Gastrocnemius medialis (tissue), 4 donors: ENCODE results near the gene SMIM43.

Experiments used
- POLR2A ChIP-seq, 2 donors: fragments of 450-650 bp; IDR thresholded peaks; one replicate each; pipeline ENCODE4 v1.6.1; 2017; ENCODE audit warnings: antibody characterized with exemption in 2 of 2, mild to moderate bottlenecking in 2 of 2, moderate library complexity in 2 of 2
- TF ChIP-seq, protein P1 (sequence below), 5 experiments: fragments of 450-650 bp in 3 of 5; fragments of 200-600 bp in 2 of 5; sonication (generic) in 2 of 5; IDR thresholded peaks in 4 of 5; conservative IDR thresholded peaks in 1 of 5; 1 replicate in 4 of 5; 2 replicates in 1 of 5; pipeline ENCODE4 v1.5.1; 2016 to 2019; ENCODE audit warnings: antibody characterized with exemption in 5 of 5, mild to moderate bottlenecking in 3 of 5, moderate library complexity in 3 of 5

GRCh38 chr4:121814756-121815155, 49.8 kb upstream of the SMIM43 start:
- no peak for TF ChIP-seq POLR2A (IDR thresholded peaks at IDR 0.05)
- TF ChIP-seq, protein P1, sequence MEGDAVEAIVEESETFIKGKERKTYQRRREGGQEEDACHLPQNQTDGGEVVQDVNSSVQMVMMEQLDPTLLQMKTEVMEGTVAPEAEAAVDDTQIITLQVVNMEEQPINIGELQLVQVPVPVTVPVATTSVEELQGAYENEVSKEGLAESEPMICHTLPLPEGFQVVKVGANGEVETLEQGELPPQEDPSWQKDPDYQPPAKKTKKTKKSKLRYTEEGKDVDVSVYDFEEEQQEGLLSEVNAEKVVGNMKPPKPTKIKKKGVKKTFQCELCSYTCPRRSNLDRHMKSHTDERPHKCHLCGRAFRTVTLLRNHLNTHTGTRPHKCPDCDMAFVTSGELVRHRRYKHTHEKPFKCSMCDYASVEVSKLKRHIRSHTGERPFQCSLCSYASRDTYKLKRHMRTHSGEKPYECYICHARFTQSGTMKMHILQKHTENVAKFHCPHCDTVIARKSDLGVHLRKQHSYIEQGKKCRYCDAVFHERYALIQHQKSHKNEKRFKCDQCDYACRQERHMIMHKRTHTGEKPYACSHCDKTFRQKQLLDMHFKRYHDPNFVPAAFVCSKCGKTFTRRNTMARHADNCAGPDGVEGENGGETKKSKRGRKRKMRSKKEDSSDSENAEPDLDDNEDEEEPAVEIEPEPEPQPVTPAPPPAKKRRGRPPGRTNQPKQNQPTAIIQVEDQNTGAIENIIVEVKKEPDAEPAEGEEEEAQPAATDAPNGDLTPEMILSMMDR (IDR thresholded peaks at IDR 0.05 in 4 of 5, conservative IDR thresholded peaks at IDR 0.05 in 1 of 5) = no peak
